SIG-M5 (cell line): ENCODE data around the gene SLC22A23.

Experiments
- DNase-seq: peaks from one replicate; lab custom pipeline; 2025; lab: John Stamatoyannopoulos, UW

The SLC22A23 gene

DNA sequence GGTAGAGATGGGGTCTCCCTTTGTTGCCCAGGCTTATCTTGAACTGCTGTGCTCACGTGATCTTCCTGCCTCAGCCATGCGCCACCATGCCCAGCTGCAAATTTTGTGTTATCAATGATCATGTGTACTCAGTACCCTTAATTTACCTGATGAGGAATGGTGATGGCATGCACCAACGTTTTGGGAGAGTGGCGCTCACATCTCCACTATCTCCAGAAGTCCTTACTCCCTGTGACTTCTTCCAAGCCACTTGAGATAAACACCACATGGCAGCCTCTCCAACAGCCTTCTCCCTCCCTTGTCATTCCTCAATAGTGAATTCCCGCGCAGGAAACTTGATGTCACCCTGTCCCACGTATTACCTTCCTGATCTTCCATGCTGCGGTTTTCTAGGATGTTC, 140.0 kb downstream of the SLC22A23 start:
- no peak for DNase-seq

DNA sequence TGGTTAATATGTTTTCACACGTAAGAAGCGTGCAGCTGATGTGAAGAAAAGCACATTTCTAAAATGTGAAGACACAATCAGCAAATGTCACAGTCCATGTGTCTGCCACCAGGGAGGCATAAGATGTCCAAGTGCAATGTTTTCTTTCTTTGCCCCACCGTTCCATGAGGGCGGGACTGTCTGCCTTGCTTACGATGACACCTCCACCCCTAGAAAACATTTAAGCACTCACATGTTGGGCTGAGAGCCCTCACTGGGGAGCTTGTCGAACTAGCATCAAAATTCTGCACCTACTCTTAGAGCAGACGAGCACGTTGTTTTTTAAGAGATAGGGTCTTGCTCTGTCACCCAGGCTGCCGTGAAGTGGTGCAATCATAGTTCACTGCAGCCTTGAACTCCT, 140.5 kb downstream of the SLC22A23 start:
- DNase-seq, result no peak

DNA sequence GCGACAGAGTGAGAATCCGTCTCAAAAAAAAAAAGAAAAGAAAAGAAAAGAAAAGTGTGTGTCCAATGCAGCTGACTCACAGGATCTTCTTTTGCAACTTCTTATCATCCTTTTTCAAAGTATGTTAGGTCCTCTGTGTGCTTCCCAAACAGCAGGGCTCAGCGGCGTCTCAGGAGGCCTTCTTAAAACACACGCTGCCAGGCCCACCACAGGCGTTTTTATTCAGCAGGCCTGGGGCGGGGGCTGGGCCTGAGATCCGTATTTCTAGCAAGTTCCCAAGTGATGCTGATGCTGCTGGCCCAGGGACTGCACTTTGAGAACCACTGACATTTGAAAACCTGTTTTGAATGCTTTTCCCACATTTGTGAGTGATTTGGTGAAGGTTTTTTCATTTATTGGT, 141.0 kb downstream of the SLC22A23 start:
- no peak for DNase-seq

DNA sequence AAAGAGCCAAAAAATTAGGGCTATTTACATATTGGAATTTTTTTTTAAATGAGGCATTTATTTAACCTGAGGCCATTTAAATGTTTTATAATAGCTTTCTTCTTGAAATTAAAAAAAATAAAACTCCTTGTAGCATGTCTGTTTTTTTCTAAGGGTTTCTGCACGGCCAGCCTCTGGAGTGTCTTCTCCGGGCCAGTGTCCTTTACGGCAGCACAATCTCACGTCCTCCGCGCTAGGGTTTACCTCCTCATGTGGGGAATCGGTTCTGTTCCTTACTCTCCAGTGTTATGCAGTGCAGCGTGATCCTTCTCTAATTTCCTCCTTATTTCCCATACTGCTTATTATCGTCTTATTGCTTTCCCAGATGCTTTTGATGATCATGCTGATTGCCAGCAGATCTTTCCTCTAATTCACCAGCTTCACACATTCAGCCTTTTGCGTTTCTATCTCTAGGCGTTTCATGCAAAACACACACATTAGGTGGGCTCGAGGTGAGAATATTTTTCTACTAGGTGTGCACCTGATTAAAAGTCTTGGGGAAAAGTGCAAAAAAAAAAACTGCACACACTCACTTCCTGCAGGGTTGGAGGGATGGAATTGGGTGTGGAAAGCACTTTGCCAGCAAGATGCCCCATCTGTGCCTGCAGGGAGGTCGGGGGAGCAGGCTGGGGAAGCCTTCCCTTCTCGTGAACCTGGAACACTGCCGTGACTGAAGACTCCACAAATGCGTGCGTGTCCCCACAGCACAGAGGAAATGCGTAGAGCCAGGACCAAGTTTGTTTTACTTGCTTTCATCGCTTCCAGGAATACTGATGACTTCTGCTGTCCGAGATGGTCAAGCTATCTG, 142.0 kb downstream of the SLC22A23 start:
- DNase-seq, result no peak

DNA sequence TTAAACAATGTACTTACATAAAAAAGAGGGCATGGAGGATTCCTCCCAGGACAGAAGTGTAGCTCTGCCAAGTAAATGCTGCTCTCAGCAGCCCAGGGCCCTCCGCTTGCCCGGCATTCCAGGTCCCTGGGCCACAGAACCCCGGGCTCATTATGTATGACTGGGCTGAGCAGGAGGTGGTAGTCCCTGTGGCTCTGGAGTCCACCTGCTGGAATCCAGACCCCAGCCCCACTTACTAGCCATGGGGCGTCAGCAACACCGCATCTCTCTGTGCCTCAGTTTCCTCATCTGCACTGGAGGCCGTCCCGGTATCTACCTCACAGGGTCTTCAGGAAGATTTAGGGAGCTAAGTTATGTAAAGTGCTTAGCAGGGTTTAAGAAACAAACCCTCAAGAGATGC, 142.7 kb downstream of the SLC22A23 start:
- DNase-seq, result no peak

DNA sequence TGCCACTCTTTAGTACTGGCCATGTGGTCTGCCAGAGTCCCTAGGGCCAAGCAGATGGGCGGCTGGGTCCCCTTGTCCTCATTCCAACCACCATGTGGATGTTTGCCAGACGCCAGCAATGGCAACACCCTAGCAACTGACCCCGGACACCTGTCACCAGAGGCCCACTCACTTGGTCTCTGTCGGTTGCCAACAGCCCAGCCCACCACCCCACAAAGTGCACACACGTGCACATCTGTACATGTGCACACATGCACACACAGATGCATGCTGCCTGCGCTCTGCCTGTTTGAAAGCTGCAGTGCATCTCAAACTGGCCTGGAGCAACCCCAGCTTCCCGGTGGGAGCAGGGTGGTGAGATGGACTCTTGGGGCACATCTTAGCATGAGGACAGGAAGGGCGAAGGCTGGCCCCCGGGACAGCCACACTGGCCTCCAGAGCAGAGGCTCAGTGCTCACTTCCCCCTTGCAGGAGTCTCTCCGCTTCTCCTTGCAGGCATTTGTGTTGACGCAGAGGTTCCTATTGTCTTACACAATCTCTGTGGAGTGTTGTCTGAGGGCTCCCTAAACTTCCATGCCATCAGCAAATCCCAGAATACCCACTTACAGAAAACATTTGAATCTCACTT, 144.1 kb downstream of the SLC22A23 start:
- DNase-seq, result no peak

DNA sequence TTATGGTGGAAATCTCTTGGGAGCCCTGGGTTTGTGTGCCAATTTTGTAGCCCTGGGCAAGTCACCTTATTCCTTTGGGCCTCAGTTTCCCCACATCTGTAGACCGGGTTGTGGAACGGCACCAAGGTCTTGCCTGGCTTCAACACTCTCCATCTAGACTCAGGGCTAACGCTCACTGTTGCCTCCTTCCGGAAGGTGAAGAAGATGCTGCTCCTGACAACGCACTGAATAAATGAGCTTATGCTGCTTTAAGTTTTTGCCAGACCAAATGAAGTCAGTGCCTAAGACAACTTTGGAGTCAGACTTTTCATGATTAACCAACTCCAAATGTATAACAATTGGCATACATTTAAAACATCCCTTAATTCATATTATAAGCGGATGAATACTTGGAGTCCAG, 145.0 kb downstream of the SLC22A23 start:
- no peak for DNase-seq

DNA sequence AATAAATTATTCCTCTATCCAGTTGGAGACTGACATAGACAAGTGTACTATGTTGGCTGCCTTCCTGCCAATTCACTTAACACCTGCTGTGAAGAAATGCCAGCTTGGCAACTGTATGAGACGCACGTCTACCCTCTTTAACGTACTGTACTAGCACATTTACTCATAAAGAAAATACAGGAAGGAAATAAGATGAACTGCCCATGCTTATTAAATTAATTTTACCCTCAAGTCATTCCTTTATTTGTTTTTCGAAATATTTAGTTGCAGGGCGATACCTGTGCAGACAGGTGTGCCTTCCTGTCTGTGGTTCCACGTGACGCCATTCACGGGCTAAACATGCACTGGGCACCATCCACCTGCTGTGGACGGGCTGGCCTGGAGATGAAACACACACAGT, 146.1 kb downstream of the SLC22A23 start:
- no peak for DNase-seq

DNA sequence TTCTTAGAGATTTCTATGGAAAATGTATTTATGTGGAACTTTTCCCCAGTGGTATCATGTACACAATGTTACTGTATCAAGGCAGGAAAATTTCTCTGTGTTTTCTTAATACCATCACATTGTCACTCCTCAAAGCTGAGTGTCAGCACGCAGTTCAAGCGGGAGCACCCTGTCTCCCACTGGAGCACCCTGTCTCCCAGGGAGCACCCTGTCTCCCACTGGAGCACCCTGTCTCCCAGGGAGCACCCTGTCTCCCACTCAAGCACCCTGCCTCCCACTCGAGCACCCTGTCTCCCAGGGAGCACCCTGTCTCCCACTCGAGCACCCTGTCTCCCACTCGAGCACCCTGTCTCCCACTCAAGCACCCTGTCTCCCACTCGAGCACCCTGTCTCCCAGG, 146.8 kb downstream of the SLC22A23 start:
- no peak for DNase-seq

DNA sequence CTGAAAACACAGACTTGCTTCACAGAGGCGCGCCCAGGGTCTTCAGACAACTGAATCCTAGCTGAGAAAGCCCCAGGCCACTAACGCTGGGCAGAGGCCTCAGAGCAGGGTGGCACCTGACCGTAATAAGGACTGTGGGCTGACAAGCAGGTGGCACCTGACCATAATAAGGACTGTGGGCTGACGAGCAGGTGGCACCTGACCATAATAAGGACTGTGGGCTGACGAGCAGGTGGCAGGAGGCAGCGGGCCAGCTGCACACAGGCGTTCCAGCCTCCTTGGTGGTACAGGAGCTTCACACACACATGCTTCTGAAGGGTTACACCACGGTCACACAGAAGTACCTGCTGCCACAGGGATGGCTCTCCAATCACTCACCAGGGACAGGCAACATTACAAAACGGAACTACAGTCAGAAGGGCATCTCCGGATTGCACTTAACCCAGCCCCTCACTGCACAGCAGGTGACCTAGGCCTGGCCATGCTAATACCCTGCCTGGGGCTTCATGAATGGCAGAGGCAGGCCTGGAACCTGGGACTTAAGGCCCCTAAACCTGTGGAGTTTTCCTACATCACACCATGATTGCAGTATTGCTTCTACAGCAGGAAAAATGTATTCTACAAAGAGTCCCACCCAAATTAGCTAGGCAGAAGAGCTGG, 147.3 kb downstream of the SLC22A23 start:
- DNase-seq, result no peak

DNA sequence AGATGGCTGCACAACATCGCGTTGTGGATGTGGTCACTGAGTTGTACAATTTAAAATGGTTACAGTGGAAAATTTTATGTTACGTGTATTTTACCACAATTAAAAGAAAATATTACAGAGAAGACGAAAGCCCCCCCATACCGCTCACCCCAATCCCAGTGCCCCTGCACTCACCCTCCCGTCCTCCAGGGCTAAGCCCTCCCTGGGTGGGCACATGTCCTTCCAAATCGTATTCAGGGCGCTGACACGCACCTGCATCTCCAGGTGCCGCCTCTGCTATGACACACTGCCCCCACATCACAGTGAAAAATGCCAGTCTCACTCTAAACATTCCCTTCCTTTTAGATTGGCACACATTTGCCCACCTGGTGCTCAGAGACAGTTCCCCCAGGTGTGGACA, 148.7 kb downstream of the SLC22A23 start:
- DNase-seq, result no peak

DNA sequence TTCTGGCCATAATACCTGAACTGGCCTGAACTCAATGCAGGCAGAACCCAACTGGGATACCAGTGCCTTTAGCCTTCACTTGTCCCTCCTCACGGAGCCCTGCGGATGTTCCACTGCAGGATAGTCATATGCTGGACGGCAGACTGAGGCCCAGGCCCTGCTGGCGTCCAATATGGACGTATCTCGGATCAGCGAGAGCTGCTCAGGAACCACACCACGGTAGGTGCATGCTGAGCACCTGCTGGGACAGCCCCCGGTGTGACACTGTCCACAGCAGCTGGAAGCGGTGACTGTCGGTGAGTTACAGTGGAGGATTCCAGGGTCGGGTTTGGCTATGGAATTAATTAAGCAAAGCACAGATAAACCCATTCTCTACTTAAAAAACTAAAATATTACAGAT, 149.4 kb downstream of the SLC22A23 start:
- DNase-seq, result no peak

DNA sequence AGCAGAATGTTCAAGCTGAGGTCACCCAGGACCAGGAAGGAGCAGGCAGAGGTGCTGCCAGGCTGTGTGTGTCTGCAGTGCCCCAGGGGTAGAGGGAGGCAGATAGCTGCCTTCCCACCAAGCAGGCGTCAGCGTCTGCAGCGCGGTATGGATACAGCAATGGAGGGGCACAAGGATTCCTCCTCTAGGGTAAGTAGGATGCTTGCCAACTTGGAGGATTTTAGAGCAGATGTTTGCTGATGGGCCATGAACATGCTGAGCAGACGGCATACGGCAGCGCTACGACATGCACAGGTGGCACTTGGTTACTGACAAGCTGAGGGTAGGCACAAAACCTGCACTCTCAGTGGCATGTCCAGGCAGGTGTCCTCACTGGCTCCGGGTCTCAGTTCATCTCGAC, 150.0 kb downstream of the SLC22A23 start:
- no peak for DNase-seq

DNA sequence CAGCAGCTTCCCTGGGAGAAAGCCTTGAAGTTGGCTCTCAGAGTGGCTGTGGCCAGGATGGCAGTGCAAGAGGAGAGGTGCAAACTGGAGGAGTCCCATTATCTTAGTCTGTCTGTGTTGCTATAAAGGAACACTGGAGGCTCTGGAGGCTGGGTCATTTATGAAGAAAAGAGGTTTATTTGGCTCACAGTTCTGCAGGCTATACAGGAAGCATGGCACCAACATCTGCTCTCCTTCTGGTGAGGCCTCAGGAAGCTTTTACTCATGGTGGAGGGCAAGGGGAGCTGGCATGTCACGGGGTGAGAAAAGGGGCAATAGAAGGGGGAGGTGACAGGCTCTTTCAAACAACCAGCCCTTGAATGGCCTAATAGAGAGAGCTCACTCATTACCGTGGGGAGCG, 151.0 kb downstream of the SLC22A23 start:
- DNase-seq, result no peak

DNA sequence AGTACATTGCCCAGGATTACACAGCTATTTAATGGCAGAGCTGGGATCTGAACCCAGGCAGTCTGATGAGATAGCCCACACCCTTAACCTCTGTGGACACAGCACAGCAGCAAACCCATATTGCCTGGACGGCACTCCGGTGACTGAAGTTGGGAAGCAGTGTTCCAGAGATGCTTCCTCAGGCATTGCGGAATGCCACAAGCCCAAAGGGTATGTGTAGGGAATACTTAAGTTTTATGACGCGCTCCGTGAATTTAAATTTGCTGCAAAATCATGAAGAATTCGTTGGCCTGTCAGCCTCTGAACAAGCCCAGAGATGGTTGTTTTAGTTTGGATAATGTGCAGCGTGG, 151.7 kb downstream of the SLC22A23 start:
- DNase-seq, result no peak

DNA sequence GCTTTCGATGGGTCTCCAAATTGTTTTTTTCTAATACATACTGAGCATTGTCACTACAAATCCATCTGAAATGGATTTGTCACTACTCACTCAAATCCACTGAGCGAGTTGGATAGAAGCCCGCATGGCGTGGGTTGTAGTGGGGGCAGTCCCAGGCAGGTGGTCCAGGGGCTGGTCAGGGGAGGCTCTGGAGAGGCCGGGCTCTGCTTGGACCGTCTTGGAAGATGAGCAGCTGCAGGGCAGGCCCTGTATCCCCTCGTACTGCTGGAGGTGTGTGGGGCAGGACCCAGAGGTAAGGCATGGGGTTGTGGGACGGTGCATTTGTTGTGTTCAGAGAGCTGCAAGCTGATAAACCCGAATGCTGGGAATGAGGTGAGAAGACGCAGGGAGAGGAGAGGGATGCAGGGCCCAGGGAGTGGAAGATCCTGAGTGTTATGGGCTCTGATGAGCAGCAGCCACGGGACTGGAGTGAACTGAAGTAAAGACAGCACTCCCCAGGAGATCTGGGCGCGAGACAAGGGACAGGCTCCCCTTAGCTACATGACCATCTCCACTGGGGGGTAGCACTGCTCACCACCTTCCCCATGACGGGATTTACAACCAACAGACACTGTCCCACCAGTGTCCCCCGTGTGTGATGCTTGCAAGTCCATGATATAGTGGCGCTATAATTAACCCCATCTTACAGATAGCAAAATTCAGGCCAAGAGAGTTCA, 152.2 kb downstream of the SLC22A23 start:
- DNase-seq, result no peak

DNA sequence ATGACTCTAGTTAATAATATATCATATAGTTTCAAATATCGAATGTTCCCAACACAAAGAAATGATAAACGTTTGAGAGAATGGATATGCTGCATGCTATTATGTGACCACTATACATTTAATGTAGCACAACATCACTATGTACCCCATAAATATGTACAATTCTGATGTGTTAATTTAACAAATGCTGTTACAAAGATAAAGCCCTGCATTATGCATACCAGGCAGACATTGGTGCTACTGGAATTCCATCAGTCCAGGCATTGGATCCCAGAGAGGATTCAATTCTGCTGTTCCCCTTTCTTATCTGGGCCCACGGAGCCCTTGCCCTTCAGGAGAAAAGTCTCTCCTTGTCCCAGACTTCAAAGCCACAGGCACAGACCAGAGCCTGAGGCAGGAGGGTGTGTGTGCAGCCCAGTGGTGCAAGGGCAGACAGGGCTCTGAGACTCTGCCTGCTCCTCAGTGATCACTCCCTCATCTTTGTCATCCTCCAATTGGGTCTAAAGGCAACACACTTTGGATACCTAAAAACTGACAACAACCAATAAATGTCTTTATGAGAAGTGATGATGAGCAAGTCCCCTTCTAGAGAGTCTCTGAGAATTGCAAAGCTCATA, 152.9 kb downstream of the SLC22A23 start:
- no peak for DNase-seq

DNA sequence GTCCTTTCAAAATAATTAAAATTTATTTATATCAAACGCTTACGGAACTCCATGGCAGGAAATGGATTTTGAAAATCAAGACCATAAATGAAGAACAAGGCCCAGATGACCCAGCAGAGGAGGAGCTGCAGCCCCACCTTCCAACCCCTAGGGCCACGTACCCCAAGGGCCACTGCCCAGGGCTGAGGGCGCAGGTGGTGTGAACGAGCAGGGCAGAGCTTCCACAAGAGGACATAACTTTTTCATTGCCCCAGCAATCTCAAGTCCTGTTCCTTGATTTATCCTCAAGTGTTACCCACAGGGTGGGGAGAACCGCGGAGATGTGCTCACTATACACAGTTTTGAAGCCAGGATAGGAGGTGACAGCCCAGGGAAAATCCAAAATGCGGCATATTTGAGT, 155.3 kb downstream of the SLC22A23 start:
- DNase-seq, result no peak

DNA sequence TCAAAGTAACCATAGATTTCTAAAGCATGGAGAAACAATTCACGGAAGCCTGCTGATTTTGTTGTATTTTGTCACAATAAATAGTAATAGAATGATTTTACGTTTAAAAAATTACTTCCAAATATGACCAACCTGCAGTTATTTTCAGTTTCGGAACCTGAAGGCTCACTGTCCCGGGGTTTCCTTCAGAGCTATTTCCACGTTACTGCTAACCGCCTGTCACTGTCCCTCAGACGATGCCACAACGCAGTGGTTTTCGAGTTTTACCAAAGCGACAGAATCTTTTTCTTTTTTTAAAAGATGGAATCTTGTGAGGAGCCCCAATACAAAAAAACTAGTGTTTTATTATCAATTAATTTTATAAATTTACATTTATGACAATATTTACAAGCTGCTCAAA, 157.6 kb downstream of the SLC22A23 start:
- DNase-seq, result no peak

DNA sequence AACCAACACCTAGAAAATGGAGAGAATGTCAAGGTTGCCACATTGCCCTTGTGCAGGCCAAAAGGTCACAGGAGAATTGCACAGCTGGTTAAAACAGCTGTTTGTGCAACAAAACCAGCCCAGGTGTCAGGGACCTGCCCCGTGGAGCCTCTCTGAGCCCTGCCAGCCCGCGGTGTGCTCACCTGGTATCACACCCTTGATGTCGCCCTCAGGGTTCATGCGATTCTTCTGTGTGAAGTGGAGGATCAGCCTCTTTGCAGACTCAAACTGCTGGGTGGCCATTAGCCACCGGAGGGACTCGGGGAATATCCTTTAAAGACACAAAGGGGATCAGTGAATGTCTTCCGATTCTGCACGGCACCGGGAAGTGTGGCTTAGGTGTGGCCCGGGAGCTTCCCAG, 158.9 kb downstream of the SLC22A23 start:
- no peak for DNase-seq

DNA sequence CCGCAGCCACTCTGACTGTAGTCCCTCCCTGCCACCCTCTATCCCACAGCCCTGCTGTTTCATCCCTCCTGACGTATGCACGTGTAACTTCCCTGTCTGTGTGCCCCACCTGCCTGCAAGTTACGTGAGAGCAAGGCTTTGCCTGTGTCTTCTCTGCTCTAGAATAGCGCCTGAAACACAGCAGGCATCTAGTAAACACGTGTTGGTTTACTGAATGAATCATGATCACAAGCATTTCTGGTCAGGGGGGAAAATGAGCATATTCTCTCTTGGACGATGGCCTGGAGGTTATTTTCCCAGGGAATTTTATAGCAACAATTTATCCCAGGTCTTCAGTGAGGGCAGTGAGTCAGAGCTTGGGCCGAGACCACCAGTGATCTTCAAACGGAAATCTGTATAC, 159.8 kb downstream of the SLC22A23 start:
- no peak for DNase-seq

DNA sequence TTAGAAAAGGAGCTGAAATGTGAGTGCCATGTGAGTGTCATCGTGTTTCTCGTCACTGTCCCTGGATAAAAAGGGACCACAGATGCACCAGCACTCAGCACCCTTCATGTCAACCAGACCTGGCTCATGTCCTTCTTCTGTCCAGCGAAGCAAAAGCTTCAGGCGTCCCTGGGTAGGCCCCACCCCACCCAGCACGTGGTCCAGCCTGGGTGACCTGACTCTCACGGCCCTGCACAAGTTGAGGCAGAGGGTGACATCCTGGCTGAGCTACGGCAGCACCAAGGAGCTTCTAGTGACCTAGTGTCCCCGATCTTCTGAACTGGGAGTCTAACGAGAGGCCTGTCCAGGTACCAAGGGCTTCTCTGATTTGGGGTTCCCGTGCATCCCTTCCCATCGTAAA, 160.3 kb downstream of the SLC22A23 start:
- DNase-seq, result no peak
